Panc1 (cell line): ENCODE measurements around the gene TSC22D1.

Experiments
- POLR2AphosphoS5 ChIP-seq: IDR thresholded peaks from 2 replicates; pipeline ENCODE4 v1.6.1; 2012; ENCODE audit warnings: mild to moderate bottlenecking, low read depth, low read length, moderate library complexity
- SIN3A ChIP-seq: IDR thresholded peaks from 2 replicates; pipeline ENCODE4 v1.6.1; 2012; ENCODE audit warnings: low read depth, mild to moderate bottlenecking, low read length, moderate library complexity, borderline replicate concordance; ENCODE audit not compliant: insufficient read depth
- TF ChIP-seq, protein P1 (sequence below): fragments of 450-650 bp; IDR thresholded peaks from 2 replicates; pipeline ENCODE4 v1.5.1; 2017; ENCODE audit warnings: mild to moderate bottlenecking
- TF ChIP-seq, protein P2 (sequence below), 2 experiments: IDR thresholded peaks; 2 replicates each; pipeline ENCODE4 v1.6.1; 2011 to 2012; ENCODE audit warnings: low read depth in 2 of 2, control low read depth in 1 of 2, low read length in 1 of 2, mild to moderate bottlenecking in 1 of 2, moderate library complexity in 1 of 2; ENCODE audit not compliant: insufficient read depth in 1 of 2

DNA sequence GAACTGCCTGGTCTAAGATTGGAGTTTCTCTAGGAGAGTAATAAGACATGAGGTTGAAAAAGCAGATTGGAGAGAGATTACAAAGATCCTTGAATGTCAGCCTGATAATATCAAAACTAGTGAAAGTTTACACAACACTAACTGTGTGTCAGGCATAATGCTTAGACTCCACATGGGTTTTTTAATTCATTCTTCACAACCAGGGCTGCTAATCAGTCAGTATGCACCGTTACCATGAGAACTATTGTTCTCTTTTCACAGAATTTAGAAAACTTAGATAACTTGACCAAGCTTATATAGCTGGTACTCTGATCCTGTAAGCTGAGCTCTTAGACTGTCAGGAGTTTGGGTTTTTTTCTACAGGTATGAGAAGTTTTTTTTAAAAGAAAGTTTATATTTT is 46.6 kb upstream of the TSC22D1 start:
- TF ChIP-seq, protein P1, sequence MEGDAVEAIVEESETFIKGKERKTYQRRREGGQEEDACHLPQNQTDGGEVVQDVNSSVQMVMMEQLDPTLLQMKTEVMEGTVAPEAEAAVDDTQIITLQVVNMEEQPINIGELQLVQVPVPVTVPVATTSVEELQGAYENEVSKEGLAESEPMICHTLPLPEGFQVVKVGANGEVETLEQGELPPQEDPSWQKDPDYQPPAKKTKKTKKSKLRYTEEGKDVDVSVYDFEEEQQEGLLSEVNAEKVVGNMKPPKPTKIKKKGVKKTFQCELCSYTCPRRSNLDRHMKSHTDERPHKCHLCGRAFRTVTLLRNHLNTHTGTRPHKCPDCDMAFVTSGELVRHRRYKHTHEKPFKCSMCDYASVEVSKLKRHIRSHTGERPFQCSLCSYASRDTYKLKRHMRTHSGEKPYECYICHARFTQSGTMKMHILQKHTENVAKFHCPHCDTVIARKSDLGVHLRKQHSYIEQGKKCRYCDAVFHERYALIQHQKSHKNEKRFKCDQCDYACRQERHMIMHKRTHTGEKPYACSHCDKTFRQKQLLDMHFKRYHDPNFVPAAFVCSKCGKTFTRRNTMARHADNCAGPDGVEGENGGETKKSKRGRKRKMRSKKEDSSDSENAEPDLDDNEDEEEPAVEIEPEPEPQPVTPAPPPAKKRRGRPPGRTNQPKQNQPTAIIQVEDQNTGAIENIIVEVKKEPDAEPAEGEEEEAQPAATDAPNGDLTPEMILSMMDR: no peak
- TF ChIP-seq POLR2AphosphoS5 (no peak), SIN3A (no peak)
- TF ChIP-seq, protein P2, sequence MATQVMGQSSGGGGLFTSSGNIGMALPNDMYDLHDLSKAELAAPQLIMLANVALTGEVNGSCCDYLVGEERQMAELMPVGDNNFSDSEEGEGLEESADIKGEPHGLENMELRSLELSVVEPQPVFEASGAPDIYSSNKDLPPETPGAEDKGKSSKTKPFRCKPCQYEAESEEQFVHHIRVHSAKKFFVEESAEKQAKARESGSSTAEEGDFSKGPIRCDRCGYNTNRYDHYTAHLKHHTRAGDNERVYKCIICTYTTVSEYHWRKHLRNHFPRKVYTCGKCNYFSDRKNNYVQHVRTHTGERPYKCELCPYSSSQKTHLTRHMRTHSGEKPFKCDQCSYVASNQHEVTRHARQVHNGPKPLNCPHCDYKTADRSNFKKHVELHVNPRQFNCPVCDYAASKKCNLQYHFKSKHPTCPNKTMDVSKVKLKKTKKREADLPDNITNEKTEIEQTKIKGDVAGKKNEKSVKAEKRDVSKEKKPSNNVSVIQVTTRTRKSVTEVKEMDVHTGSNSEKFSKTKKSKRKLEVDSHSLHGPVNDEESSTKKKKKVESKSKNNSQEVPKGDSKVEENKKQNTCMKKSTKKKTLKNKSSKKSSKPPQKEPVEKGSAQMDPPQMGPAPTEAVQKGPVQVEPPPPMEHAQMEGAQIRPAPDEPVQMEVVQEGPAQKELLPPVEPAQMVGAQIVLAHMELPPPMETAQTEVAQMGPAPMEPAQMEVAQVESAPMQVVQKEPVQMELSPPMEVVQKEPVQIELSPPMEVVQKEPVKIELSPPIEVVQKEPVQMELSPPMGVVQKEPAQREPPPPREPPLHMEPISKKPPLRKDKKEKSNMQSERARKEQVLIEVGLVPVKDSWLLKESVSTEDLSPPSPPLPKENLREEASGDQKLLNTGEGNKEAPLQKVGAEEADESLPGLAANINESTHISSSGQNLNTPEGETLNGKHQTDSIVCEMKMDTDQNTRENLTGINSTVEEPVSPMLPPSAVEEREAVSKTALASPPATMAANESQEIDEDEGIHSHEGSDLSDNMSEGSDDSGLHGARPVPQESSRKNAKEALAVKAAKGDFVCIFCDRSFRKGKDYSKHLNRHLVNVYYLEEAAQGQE (IDR thresholded peaks at IDR 0.05; ENCODE audit: insufficient read depth in 1 of 2, low read depth in 2 of 2, low read length in 1 of 2): no peak
